HCT116 (cell line): ENCODE results near the gene NR1D2. TPM values are rescaled to one million over a fixed set of nuclear protein-coding genes. Genes with fewer than 3 reads are reported as not detected.

ENCODE experiments used
- ATAC-seq: fragments of 200-7000 bp; cut with Tn5 transposase; 2 replicates; pipeline ENCODE4 v1.9.1; 2020; ENCODE audit warnings: mild to moderate bottlenecking, moderate library complexity
- BruUV-seq: library from RNA; stranded (reverse); fragments of 400-500 nt; replicated peaks from 2 replicates; lab custom pipeline; 2021; lab: Mats Ljungman, UMichigan
- CTCF ChIA-PET: fragments of 300-600 bp; sonication (Branson Sonifier 250); formaldehyde crosslinking; loops from one replicate; lab custom pipeline; 2021; ENCODE audit warnings: antibody characterized with exemption; lab: Charles Lee
- POLR2A ChIA-PET: fragments of 300-600, 350-600 bp; sonication (Branson Sonifier 250); formaldehyde crosslinking; loops from one replicate; lab custom pipeline; 2021; ENCODE audit warnings: antibody characterized with exemption; lab: Charles Lee
- RAD21 ChIA-PET, 2 experiments: fragments of 300-600 bp; sonication (Branson Sonifier 250); formaldehyde crosslinking; loops; one replicate each; lab custom pipeline; 2023; ENCODE audit warnings: low total read pairs in 2 of 2; ENCODE audit not compliant: uncharacterized antibody in 2 of 2, unreplicated experiment in 2 of 2, low non-redundant PET in 1 of 2; lab: Charles Lee
- DNase-seq: peaks from one replicate; pipeline ENCODE4 v3.0.0-alpha.2; 2010; ENCODE audit warnings: low read depth, low spot score
- H2AFZ ChIP-seq: fragments of 200-600 bp; shearing (Covaris generic), sonication (generic); 2 replicates; pipeline ENCODE4 v1.6.1; 2017; ENCODE audit warnings: low read depth, mixed run types, mixed read lengths, antibody characterized with exemption, low read length; ENCODE audit not compliant: poor library complexity, severe bottlenecking
- H3K27ac ChIP-seq: 2 replicates; pipeline ENCODE4 v1.5.1; 2012; ENCODE audit warnings: low read depth, low read length
- H3K27me3 ChIP-seq: fragments of 200-600 bp; sonication (generic); 2 replicates; pipeline ENCODE4 v1.6.1; 2016; ENCODE audit warnings: mixed run types, low read length, mixed read lengths; ENCODE audit not compliant: insufficient read depth
- H3K36me3 ChIP-seq, 2 experiments: fragments of 200-500 bp in 1 of 2; fragments of 200-600 bp in 1 of 2; sonication (Bioruptor generic) in 1 of 2; sonication (generic) in 1 of 2; 2 replicates each; pipeline versions ENCODE4 v1.5.1 to v1.6.1; 2014 to 2016; ENCODE audit warnings: low read length in 2 of 2, inconsistent platforms in 1 of 2, mixed read lengths in 1 of 2, mixed run types in 1 of 2; ENCODE audit not compliant: insufficient read depth in 2 of 2, control insufficient read depth in 1 of 2
- H3K4me1 ChIP-seq, 2 experiments: fragments of 200-600 bp in 1 of 2; sonication (generic) in 1 of 2; 2 replicates each; pipeline versions ENCODE4 v1.5.1 to v1.6.1; 2012 to 2017; ENCODE audit warnings: low read length in 2 of 2, inconsistent platforms in 1 of 2, mild to moderate bottlenecking in 1 of 2, mixed read lengths in 1 of 2, mixed run types in 1 of 2, moderate library complexity in 1 of 2; ENCODE audit not compliant: insufficient read depth in 2 of 2, control insufficient read depth in 1 of 2
- H3K4me2 ChIP-seq: fragments of 200-600 bp; sonication (generic); 2 replicates; pipeline ENCODE4 v1.6.1; 2017; ENCODE audit warnings: mixed run types, low read length, mixed read lengths
- H3K4me3 ChIP-seq, 2 experiments: fragments of 200-600 bp in 1 of 2; sonication (generic) in 1 of 2; replicated peaks in 1 of 2; 2 replicates each; pipeline ENCODE4 v1.5.1; 2011 to 2016; ENCODE audit warnings: low read length in 2 of 2, control low read depth in 1 of 2, low read depth in 1 of 2, mild to moderate bottlenecking in 1 of 2, mixed read lengths in 1 of 2, mixed run types in 1 of 2
- H3K79me2 ChIP-seq: fragments of 200-600 bp; sonication (generic); 2 replicates; pipeline ENCODE4 v1.6.1; 2017; ENCODE audit warnings: mild to moderate bottlenecking, mixed run types, low read length, moderate library complexity, mixed read lengths; ENCODE audit not compliant: insufficient read depth
- H3K9ac ChIP-seq: fragments of 200-600 bp; sonication (generic); 2 replicates; pipeline ENCODE4 v1.6.1; 2016; ENCODE audit warnings: low read length, mixed read lengths
- H3K9me2 ChIP-seq: fragments of 200-600 bp; sonication (generic), shearing (Covaris generic); 2 replicates; pipeline ENCODE4 v1.6.1; 2017; ENCODE audit warnings: mixed run types, mild to moderate bottlenecking, moderate library complexity; ENCODE audit not compliant: insufficient read depth
- H3K9me3 ChIP-seq, 2 experiments: fragments of 200-500 bp in 1 of 2; fragments of 200-600 bp in 1 of 2; sonication (Bioruptor generic) in 1 of 2; sonication (generic) in 1 of 2; 2 replicates each; pipeline ENCODE4 v1.6.1; 2014 to 2017; ENCODE audit warnings: low read length in 2 of 2, mixed read lengths in 2 of 2, inconsistent platforms in 1 of 2, low read depth in 1 of 2, mild to moderate bottlenecking in 1 of 2, mixed run types in 1 of 2, moderate library complexity in 1 of 2; ENCODE audit not compliant: control insufficient read depth in 1 of 2, insufficient read depth in 1 of 2
- H4K20me1 ChIP-seq: fragments of 200-600 bp; sonication (generic), shearing (Covaris generic); 2 replicates; pipeline ENCODE4 v1.6.1; 2017; ENCODE audit warnings: mixed run types, mild to moderate bottlenecking, moderate library complexity; ENCODE audit not compliant: insufficient read depth
- EZH2 ChIP-seq: fragments of 200-600 bp; sonication (generic); IDR thresholded peaks from 2 replicates; pipeline ENCODE4 v1.6.1; 2017; ENCODE audit warnings: antibody characterized with exemption, mixed run types
- POLR2AphosphoS5 ChIP-seq: IDR thresholded peaks from 2 replicates; pipeline ENCODE4 v1.6.1; 2011; ENCODE audit warnings: mild to moderate bottlenecking, low read depth, low read length, moderate library complexity
- TCF7L2 ChIP-seq: IDR thresholded peaks from 2 replicates; pipeline ENCODE4 v1.7.0; 2011; ENCODE audit warnings: borderline replicate concordance, inconsistent platforms; ENCODE audit not compliant: insufficient read depth, insufficient read length; ENCODE audit errors: extremely low read depth
- ZFX ChIP-seq: fragments of 450-650 bp; IDR thresholded peaks from 2 replicates; pipeline ENCODE4 v1.6.1; 2017
- intact Hi-C: fragments of 100-400 bp; cut with micrococcal nuclease; formaldehyde crosslinking; loops from 2 replicates; pipeline ENCODE4 v1.10.0; 2022
- total RNA-seq: library from RNA; stranded (reverse); gene quantifications from one replicate; pipeline ENCODE4 v1.2.1, GENCODE V29; 2021; ENCODE audit not compliant: unreplicated experiment

Gene NR1D2
- total RNA-seq, 1 experiment from 2014 or later, result 60.9 TPM

DNA sequence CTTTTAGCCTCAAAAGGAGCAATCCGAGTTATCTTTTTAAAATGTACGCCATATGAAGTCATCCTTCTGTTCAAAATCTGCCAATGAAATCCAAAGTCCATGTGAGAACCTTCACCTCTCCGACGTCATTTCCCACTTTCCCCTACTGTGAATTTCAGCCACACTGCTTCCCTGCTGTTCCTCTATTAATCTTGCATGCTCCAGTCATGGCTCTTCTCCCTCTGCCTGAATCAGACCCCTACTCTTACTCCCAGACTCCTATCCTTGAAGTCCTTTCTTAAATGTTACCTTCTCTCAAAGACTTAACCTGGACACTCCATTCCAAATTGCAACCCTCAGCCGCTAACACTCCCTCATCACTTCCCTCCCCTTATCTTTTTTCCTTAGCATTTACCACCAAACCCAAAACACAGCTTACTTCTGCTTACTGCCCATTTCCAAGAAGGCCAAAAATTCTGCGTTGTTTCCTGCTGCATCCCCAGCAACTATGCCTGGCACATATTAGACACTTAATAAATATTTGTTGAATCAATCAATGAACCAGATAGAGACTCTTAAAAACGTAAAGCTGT, 29.5 kb upstream of the NR1D2 start:
- peaks cover 14 to 23% of the 10 kb centered on the region in 2 experiments; a peak in 3 of 4 replicates for H3K4me1 ChIP-seq
- H3K9me3 ChIP-seq, result no peaks in the 10 kb centered on the region
- no peak overlapping the region for H2AFZ ChIP-seq
- peaks cover 23% of the 10 kb centered on the region; the same call in 1 of the 2 replicates for H4K20me1 ChIP-seq
- no peaks in the 10 kb centered on the region for H3K27me3 ChIP-seq
- BruUV-seq, result no TSS peak
- H3K36me3 ChIP-seq, result peaks cover 16 to 26% of the 10 kb centered on the region in 2 experiments
- H3K79me2 ChIP-seq, result peaks cover 70% of the 10 kb centered on the region
- H3K27ac ChIP-seq, result peak overlapping the region; percentile 66; the same call in 1 of the 2 replicates
- no peaks in the 10 kb centered on the region for H3K9me2 ChIP-seq
- ChIA-PET CTCF (interaction anchor here (1.4 kb wide), 1 partner anchor 27 kb away, joined by 5 read pairs; no protein-coding TSS in a partner anchor), RAD21 (no interaction called here), POLR2A (no interaction called here)
- peak overlapping the region; percentile 83 for H3K4me2 ChIP-seq
- H3K4me3 ChIP-seq, result peak overlapping the region; percentile 87 to 97
- intact Hi-C loops, result no loop called here
- no peak for ATAC-seq
- H3K9ac ChIP-seq, result peak overlapping the region; percentile 98
- no peak for DNase-seq
- TF ChIP-seq POLR2AphosphoS5 (peak; percentile 31; the same call in 1 of the 2 replicates), EZH2 (no peak)
- TF ChIP-seq, all 23 proteins: peak for 1

DNA sequence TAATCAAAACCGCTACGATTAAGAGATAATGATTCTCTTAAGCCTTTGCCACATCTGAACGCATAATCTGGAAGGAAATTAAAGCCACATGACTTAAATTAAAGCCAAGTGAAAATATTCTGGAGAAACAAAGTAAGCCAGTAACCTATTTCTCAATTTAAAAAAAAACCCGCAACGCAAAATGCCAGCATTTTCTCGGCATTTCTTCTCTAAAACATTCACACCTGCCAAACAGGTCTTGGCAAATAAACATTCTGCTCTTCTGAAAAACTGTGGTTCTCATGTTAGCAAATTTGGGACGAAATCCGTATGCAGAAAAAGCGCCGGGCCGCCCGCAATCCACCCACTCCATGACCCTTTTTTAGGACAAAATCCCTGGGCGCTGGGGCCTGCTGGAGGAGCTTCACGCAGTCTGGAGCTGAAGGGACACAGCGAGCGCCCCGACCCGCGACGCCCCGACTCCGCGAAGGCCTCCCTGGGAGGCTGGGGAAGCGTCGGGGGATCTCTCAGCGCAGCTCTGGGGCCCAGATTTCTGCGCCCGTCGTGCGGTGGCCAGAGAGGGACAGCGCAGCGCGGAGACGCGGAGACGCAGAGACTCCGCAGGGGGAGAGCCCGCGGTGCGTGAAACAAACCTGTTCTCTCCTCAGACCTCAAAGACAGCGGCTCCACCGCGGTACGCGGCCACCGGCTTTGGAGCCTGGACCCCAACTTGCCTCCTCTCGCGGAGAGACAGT, 28.8 kb upstream of the NR1D2 start:
- TSS peak; percentile 56 for BruUV-seq
- H3K36me3 ChIP-seq, result peaks cover 16 to 26% of the 10 kb centered on the region in 2 experiments
- no peaks in the 10 kb centered on the region for H3K9me3 ChIP-seq
- peak overlapping the region; percentile 98 for H3K9ac ChIP-seq
- RAD21 ChIA-PET, result no interaction called here
- ATAC-seq, result peak; percentile 64
- intact Hi-C loops, result no loop called here
- H3K4me1 ChIP-seq, result peaks cover 14 to 23% of the 10 kb centered on the region in 2 experiments; a peak in 3 of 4 replicates
- H3K4me2 ChIP-seq, result peak overlapping the region; percentile 83
- no peak for DNase-seq
- no peaks in the 10 kb centered on the region for H3K9me2 ChIP-seq
- H3K27ac ChIP-seq, result peak overlapping the region; percentile 66
- no peaks in the 10 kb centered on the region for H3K27me3 ChIP-seq
- H3K4me3 ChIP-seq, result peak overlapping the region; percentile 87 to 97
- peaks cover 28% of the 10 kb centered on the region; the same call in 1 of the 2 replicates for H4K20me1 ChIP-seq
- no peak overlapping the region for H2AFZ ChIP-seq
- TF ChIP-seq TCF7L2, result no peak
- TF ChIP-seq ZFX, result peak; percentile 83
- TF ChIP-seq, all 23 proteins: peak for 1
- ChIA-PET POLR2A (interaction anchor here (0.6 to 4.1 kb wide), 35 partner anchors 9 to 721 kb away, joined by 3 to 69 read pairs (median 4); no protein-coding TSS in a partner anchor), CTCF (interaction anchor here (0.7 to 1.4 kb wide), 2 partner anchors 11 to 28 kb away, joined by 4 to 5 read pairs; no protein-coding TSS in a partner anchor)
- H3K79me2 ChIP-seq, result peaks cover 70% of the 10 kb centered on the region
